ENCODE results near the gene GOLGB1.

Gene GOLGB1, protein sequence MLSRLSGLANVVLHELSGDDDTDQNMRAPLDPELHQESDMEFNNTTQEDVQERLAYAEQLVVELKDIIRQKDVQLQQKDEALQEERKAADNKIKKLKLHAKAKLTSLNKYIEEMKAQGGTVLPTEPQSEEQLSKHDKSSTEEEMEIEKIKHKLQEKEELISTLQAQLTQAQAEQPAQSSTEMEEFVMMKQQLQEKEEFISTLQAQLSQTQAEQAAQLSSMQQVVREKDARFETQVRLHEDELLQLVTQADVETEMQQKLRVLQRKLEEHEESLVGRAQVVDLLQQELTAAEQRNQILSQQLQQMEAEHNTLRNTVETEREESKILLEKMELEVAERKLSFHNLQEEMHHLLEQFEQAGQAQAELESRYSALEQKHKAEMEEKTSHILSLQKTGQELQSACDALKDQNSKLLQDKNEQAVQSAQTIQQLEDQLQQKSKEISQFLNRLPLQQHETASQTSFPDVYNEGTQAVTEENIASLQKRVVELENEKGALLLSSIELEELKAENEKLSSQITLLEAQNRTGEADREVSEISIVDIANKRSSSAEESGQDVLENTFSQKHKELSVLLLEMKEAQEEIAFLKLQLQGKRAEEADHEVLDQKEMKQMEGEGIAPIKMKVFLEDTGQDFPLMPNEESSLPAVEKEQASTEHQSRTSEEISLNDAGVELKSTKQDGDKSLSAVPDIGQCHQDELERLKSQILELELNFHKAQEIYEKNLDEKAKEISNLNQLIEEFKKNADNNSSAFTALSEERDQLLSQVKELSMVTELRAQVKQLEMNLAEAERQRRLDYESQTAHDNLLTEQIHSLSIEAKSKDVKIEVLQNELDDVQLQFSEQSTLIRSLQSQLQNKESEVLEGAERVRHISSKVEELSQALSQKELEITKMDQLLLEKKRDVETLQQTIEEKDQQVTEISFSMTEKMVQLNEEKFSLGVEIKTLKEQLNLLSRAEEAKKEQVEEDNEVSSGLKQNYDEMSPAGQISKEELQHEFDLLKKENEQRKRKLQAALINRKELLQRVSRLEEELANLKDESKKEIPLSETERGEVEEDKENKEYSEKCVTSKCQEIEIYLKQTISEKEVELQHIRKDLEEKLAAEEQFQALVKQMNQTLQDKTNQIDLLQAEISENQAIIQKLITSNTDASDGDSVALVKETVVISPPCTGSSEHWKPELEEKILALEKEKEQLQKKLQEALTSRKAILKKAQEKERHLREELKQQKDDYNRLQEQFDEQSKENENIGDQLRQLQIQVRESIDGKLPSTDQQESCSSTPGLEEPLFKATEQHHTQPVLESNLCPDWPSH (N-terminal part only)

DNA sequence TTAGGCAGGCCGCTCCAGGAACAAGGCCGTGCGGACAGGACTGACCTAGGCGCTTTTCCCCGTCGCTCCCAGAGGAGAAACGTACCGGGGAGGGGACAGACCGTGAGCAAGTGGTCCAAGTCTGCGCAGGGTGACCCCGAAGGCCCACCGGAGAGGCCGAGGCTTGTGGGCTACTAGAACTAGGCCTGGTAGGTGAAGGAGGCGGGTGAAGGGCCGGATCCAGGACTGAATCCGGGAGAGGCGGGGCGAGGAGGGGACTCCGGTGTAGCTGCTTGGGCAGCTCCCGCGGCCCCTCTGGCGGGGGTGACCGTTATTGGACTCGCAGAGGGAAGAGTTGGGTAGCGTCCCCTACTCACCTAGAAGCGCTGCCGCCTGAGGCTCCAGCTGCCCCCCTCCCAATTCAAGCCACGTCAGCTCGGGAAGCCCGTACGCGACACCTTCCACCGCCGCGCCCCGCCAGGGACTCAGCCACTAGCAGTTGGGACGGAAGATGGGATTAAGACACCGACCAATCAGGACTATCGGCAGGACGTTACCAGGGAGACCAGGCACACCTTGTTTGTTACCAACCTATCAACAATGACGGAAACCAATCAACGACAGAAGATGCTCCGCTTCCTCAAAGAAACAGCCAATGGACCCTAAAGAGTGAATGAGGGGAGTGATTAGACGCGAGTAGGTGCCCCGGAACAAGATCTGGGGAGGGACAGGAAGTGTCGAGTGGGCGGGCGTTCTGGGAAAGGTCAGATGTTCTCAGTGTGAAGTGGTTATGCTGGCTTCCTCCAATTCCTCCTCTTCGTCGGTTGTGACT, at the start of gene GOLGB1:
Gene GOLGB1 (minus strand): TSS at position 466 of the 811 bp plus-strand sequence. CDS start 18,770 bp downstream, outside the sequence.
- H3K4me3 ChIP-seq (ENCODE audit: low read depth, low read length), result peak within 1 kb of the TSS; percentile 95
- H3K36me3 ChIP-seq (replicated peaks), result no peaks in the 10 kb centered on the region
- peak; percentile 100 for DNase-seq
- peak within 1 kb of the TSS; percentile 96 for H3K27ac ChIP-seq
- no peaks in the 10 kb centered on the region for H3K27me3 ChIP-seq (replicated peaks)
- in situ Hi-C loops (cut with HindIII; ENCODE audit: low pct_ligation_motif_present, low sequenced_read_pairs), result no loop called here
- no peak for TF ChIP-seq CTCF (IDR thresholded peaks at IDR 0.05; ENCODE audit: low read depth, low read length, missing control alignments)

GRCh38 chr3:121796970-121797369, 47.4 kb upstream of the GOLGB1 start:
- in situ Hi-C loops (cut with HindIII; ENCODE audit: low pct_ligation_motif_present, low sequenced_read_pairs), result no loop called here
- TF ChIP-seq CTCF (IDR thresholded peaks at IDR 0.05; ENCODE audit: low read depth, low read length, missing control alignments), result no peak
- no peak for DNase-seq
- Histone ChIP-seq H3K27ac (no peak overlapping the region), H3K27me3 (replicated peaks) (no peaks in the 10 kb centered on the region), H3K4me3 (ENCODE audit: low read depth, low read length) (no peak overlapping the region), H3K36me3 (replicated peaks) (no peaks in the 10 kb centered on the region)

GRCh38 chr3:121794264-121794983, 44.9 kb upstream of the GOLGB1 start:
- TF ChIP-seq CTCF (IDR thresholded peaks at IDR 0.05; ENCODE audit: low read depth, low read length, missing control alignments), result no peak
- Histone ChIP-seq H3K27ac (no peak overlapping the region), H3K4me3 (ENCODE audit: low read depth, low read length) (no peak overlapping the region), H3K27me3 (replicated peaks) (no peaks in the 10 kb centered on the region), H3K36me3 (replicated peaks) (no peaks in the 10 kb centered on the region)
- in situ Hi-C loops (cut with HindIII; ENCODE audit: low pct_ligation_motif_present, low sequenced_read_pairs), result no loop called here
- DNase-seq, result no peak

- H3K27me3 ChIP-seq (replicated peaks), result no peaks in the 10 kb centered on the region
- H3K36me3 ChIP-seq (replicated peaks), result no peaks in the 10 kb centered on the region
- no peak overlapping the region for H3K27ac ChIP-seq
- no peak for TF ChIP-seq CTCF (IDR thresholded peaks at IDR 0.05; ENCODE audit: low read depth, low read length, missing control alignments)
- no peak for DNase-seq
- in situ Hi-C loops (cut with HindIII; ENCODE audit: low pct_ligation_motif_present, low sequenced_read_pairs), result no loop called here
- no peak overlapping the region for H3K4me3 ChIP-seq (ENCODE audit: low read depth, low read length)
Measured at GRCh38 chr3:121793078-121793477, 43.5 kb upstream of the GOLGB1 start.

Measured in brain microvascular endothelial cell (primary cell).